Lower leg skin (tissue), 4 donors: ENCODE measurements around the gene RGP1. TPM values are rescaled to one million over a fixed set of nuclear protein-coding genes. Genes with fewer than 3 reads are reported as not detected.

Source experiments
- DNase-seq, 2 donors: peaks; one replicate each; pipeline ENCODE4 v3.0.0-alpha.2; 2019; ENCODE audit warnings: low spot score in 2 of 2
- H3K4me3 ChIP-seq: fragments of 200-600 bp; sonication (generic); 2 replicates; pipeline ENCODE4 v1.5.1; 2017; ENCODE audit warnings: mild to moderate bottlenecking, low read depth; ENCODE audit not compliant: poor library complexity, severe bottlenecking
- POLR2A ChIP-seq, 2 donors: fragments of 450-650 bp; IDR thresholded peaks; one replicate each; pipeline ENCODE4 v1.6.1; 2016 to 2017; ENCODE audit warnings: antibody characterized with exemption in 2 of 2, mild to moderate bottlenecking in 1 of 2, moderate library complexity in 1 of 2
- WGBS, 2 donors: methylation state at CpG; one replicate each; pipeline ENCODE4 v1.1.5; 2018; 5-methylcytosine and 5-hydroxymethylcytosine counted together
- intact Hi-C: fragments of 100-400 bp; cut with DNase I; formaldehyde crosslinking; loops from one replicate; pipeline ENCODE4 v1.15.0; 2023; ENCODE audit warnings: low total_unique reads
- total RNA-seq, 4 donors: library from RNA; depleted of rRNA; stranded (reverse); fragments of >200 nt; gene quantifications; one replicate each; pipeline ENCODE4 v1.1.0, GENCODE V29; 2016
- TF ChIP-seq, protein P1 (sequence below), 3 donors: fragments of 450-650 bp; IDR thresholded peaks; one replicate each; pipeline ENCODE4 v1.5.1; 2016; ENCODE audit warnings: antibody characterized with exemption in 3 of 3, mild to moderate bottlenecking in 3 of 3, moderate library complexity in 2 of 3

Gene RGP1
- total RNA-seq, 4 donors from 2014 or later: 17.1 to 26.4 (median 22.1) TPM

DNA sequence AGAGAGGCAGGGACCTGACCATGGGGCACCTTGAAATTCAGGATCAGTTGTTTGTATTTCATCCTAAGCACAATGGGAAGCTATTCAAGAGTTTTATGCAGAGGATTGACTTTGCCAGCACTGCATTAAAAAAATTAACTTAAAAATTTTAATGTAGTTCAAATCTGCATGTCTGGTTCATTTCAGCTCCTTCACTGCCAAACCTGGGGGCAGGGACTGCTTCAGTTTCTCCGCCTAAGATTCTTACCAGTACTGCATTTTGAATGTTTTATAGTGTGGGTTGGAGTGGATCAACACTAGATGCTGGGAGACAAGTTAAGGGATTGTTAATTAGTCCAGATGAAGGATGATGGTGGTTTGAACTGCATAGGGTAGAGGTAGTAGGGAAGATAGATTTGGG, 20.7 kb downstream of the RGP1 start:
- intact Hi-C loops: no loop called here
- DNase-seq: no peak
- 91 to 94% methylated on average over 1 of the region's 1 CpG for WGBS, 2 donors

GRCh38 chr9:35771075-35771433, 22.0 kb downstream of the RGP1 start:
- WGBS, 2 donors: 12 to 14% methylated on average over 4 of the region's 4 CpGs
- H3K4me3 ChIP-seq: no peak overlapping the region
- TF ChIP-seq, protein P1, sequence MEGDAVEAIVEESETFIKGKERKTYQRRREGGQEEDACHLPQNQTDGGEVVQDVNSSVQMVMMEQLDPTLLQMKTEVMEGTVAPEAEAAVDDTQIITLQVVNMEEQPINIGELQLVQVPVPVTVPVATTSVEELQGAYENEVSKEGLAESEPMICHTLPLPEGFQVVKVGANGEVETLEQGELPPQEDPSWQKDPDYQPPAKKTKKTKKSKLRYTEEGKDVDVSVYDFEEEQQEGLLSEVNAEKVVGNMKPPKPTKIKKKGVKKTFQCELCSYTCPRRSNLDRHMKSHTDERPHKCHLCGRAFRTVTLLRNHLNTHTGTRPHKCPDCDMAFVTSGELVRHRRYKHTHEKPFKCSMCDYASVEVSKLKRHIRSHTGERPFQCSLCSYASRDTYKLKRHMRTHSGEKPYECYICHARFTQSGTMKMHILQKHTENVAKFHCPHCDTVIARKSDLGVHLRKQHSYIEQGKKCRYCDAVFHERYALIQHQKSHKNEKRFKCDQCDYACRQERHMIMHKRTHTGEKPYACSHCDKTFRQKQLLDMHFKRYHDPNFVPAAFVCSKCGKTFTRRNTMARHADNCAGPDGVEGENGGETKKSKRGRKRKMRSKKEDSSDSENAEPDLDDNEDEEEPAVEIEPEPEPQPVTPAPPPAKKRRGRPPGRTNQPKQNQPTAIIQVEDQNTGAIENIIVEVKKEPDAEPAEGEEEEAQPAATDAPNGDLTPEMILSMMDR (IDR thresholded peaks at IDR 0.05): no peak
- TF ChIP-seq POLR2A (IDR thresholded peaks at IDR 0.05): no peak
- DNase-seq: no peak
- intact Hi-C loops: no loop called here

More for the DNA sequence above, 20.7 kb downstream of the RGP1 start:
- TF ChIP-seq, protein P1 (IDR thresholded peaks at IDR 0.05): no peak
- no peak for TF ChIP-seq POLR2A (IDR thresholded peaks at IDR 0.05)
- H3K4me3 ChIP-seq: no peak overlapping the region

DNA sequence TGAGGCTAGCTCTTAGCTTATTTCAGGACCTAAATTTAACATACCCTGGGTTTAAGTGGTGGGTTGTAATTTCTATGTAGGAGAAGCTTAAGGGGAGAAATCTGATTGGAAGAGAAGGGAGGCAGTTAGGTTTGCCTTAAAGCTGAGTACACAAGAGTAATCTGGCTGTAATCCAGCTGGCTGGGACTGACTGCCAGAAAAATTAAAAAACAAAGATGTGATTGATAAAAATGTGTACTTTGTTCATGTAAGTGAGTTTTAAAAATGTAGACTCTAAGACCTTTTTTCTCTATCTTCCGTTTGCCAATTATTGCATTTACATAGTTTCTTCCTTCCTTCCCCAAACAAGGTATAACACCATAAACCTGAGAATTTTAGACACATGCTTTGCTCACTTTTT, 22.4 kb downstream of the RGP1 start:
- TF ChIP-seq, protein P1 (IDR thresholded peaks at IDR 0.05): no peak
- TF ChIP-seq POLR2A (IDR thresholded peaks at IDR 0.05): no peak
- no peak overlapping the region for H3K4me3 ChIP-seq
- intact Hi-C loops: no loop called here
- 31% methylated on average over 1 of the region's 1 CpG for WGBS, 2 donors
- DNase-seq: no peak

GRCh38 chr9:35771943-35772342, 22.9 kb downstream of the RGP1 start:
- no peak for DNase-seq
- no peak for TF ChIP-seq POLR2A (IDR thresholded peaks at IDR 0.05)
- TF ChIP-seq, protein P1 (IDR thresholded peaks at IDR 0.05): no peak
- WGBS, 2 donors: 65 to 70% methylated on average over 3 of the region's 3 CpGs
- intact Hi-C loops: no loop called here
- H3K4me3 ChIP-seq: no peak overlapping the region

- no peak for DNase-seq
- no peak for TF ChIP-seq POLR2A (IDR thresholded peaks at IDR 0.05)
- TF ChIP-seq, protein P1 (IDR thresholded peaks at IDR 0.05): no peak
- no peak overlapping the region for H3K4me3 ChIP-seq
- intact Hi-C loops: no loop called here
- 66 to 68% methylated on average over 7 of the region's 7 CpGs for WGBS, 2 donors
Measured at GRCh38 chr9:35774907-35775635, 26.0 kb downstream of the RGP1 start.

GRCh38 chr9:35776018-35776417, 26.9 kb downstream of the RGP1 start:
- TF ChIP-seq POLR2A (IDR thresholded peaks at IDR 0.05): no peak
- TF ChIP-seq, protein P1 (IDR thresholded peaks at IDR 0.05): no peak
- WGBS, 2 donors: 87 to 93% methylated on average over 4 of the region's 4 CpGs
- DNase-seq: no peak
- no peak overlapping the region for H3K4me3 ChIP-seq
- intact Hi-C loops: no loop called here
